Activated naive CD4-positive, alpha-beta T cell treated with anti-CD3 and anti-CD28 coated beads, Interleukin-2, amount 50 U/mL, for 24 hours (primary cell): ENCODE results near the gene TFDP1.
A peak's percentile ranks its signal among the peaks of the same experiment; 100 is the strongest.
"Not testable (repeated sequence)": the region's sequence is repeated elsewhere in the genome, so short reads cannot be mapped to it uniquely, and the experiment has no call there.

Source experiments
- H3K27ac Mint-ChIP-seq: one replicate; pipeline ENCODE4 v1.8.0; 2021; ENCODE audit warnings: mild to moderate bottlenecking, mixed read lengths
- H3K27me3 Mint-ChIP-seq: one replicate; pipeline ENCODE4 v1.8.0; 2021; ENCODE audit warnings: mixed read lengths
- H3K36me3 Mint-ChIP-seq: one replicate; pipeline ENCODE4 v1.8.0; 2021; ENCODE audit warnings: mixed read lengths
- H3K4me1 Mint-ChIP-seq: one replicate; pipeline ENCODE4 v1.8.0; 2021; ENCODE audit warnings: mixed read lengths
- H3K4me3 Mint-ChIP-seq: one replicate; pipeline ENCODE4 v1.8.0; 2021; ENCODE audit warnings: mild to moderate bottlenecking, mixed read lengths
- H3K9me3 Mint-ChIP-seq: one replicate; pipeline ENCODE4 v1.8.0; 2021; ENCODE audit warnings: mixed read lengths

TFDP1 gene

DNA sequence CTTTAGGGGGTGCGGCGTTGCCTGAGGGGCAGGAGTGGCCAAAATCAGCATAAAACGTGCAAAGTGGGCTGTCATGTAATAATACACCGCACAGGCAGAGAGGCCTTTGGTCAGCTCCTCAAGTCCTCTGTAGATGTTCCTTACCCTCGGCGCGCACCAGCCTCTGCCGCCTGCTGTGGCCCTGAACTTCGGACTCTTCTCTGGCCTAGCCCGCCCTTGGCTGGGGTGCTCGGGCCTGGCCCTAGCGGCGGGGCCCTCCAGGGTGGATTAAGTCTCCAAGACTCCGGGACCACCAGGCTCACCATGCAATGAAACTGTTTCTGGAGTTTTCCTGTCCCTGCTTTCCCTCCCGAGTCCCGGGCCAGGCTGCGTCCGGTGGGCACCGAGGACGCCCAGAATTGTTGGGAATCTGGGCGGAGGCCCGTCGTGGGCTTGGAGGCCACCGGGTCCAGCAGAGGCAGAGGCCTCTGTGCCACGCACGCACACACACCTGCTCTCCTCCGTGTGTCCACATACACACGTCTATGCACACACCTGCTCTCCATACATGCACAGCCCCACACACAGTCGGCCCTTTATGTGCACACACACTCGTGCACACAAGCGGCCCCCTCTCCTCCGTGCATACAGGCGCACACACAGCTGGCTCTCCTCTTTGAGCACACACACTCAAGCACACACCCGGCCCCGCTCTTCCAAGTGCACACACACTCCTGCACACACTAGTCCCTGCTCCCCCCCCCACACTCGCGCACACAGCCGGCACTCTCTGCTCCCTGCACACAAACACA, 1.5 kb upstream of the TFDP1 start:
- H3K27ac Mint-ChIP-seq, result no peak overlapping the region
- H3K36me3 Mint-ChIP-seq, result peaks cover 3% of the 10 kb centered on the region
- no peaks in the 10 kb centered on the region for H3K9me3 Mint-ChIP-seq
- no peaks in the 10 kb centered on the region for H3K27me3 Mint-ChIP-seq
- H3K4me1 Mint-ChIP-seq, result peaks cover 24% of the 10 kb centered on the region
- H3K4me3 Mint-ChIP-seq, result peak overlapping the region; percentile 74

DNA sequence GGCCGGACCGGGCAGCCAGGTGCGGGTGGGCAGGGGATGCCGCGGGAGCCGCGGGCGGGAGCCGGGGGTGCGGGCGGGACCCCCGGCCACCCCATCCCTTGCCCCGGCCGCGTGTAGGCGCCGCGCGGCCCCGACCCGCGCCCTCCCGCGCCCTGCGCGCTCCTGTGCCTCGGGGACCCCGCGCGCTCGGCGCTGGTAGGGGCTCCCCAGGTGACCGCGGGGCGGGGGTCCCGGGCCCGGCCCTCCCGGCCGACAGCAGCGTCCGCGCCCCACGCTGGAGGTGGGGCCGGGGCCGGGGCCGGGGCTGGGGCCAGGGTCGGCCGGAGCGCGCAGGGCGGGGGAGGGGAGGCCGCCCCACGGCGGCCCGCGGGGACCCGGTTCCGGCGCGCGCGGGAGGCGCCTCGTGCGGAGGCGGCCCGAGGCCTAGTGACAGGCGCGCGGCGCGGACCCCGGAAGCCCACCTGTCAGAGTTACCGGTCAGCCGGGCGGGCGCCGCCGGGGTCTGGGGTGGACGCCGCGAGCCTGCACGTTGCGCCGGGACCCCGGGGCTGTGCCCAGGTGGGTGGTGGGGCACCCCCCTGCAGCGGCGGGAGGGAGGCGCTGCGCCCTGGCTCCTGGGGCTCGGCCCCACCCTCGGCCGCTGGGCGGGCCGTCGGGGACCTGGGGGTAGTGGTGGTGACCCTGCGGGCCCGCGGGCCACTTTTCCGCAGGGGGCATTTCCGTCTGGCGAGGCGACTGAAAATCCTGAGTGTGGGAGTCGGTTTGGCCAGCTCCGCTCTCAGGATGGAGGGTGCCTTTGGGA, 518 bp downstream of the TFDP1 start:
- H3K27ac Mint-ChIP-seq, result peak overlapping the region; percentile 88
- H3K4me3 Mint-ChIP-seq, result peak overlapping the region; percentile 92
- H3K27me3 Mint-ChIP-seq, result no peaks in the 10 kb centered on the region
- H3K4me1 Mint-ChIP-seq, result peaks cover 34% of the 10 kb centered on the region
- no peaks in the 10 kb centered on the region for H3K9me3 Mint-ChIP-seq
- peaks cover 3% of the 10 kb centered on the region for H3K36me3 Mint-ChIP-seq

- H3K4me1 Mint-ChIP-seq, result peaks cover 34% of the 10 kb centered on the region
- H3K27ac Mint-ChIP-seq, result peak overlapping the region; percentile 88
- no peaks in the 10 kb centered on the region for H3K27me3 Mint-ChIP-seq
- H3K9me3 Mint-ChIP-seq, result no peaks in the 10 kb centered on the region
- peak overlapping the region; percentile 92 for H3K4me3 Mint-ChIP-seq
- peaks cover 3% of the 10 kb centered on the region for H3K36me3 Mint-ChIP-seq
Observed at GRCh38 chr13:113585896-113586295, 1.3 kb downstream of the TFDP1 start.

DNA sequence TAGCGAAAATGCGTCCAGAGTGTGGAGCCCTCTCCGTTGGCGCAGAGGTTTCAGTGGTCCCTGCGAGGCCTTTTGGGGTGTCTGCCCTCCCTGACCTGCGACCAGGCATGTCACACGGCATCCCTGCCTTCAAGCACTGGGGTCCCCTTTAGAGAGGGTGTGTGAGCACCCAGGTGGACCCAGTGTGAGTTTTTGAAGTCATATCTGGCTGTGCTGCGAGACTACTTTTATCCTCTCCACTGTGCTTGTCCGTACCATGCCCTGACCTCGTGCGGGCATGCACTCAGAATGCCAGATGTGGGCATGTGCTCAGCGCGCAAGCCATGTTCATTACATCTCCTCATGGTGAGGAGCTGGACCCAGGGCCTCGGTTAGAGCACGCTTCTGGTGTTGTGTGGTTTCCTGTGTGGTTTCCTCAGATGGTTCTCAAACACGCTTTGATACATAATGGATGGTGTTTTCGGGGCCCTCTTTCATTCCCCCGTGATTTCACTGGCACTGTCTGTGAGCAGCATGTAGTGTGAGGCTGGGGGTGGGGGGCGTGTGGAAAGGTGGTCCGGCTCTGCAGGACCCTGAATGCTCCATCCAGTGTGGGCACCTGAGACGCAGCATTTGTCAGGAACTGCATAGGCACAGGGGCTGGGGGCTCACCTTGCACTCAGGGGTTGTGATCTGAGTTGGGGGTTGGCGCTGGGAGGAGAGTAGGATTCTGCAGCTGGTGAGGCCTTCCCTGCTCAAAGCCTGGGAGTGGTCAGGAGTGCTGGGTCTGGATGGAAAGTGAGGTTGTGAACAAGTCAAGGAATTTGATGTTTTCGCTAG, 2.3 kb downstream of the TFDP1 start:
- Mint-ChIP-seq H3K27ac (no peak overlapping the region), H3K36me3 (peaks cover 6% of the 10 kb centered on the region), H3K9me3 (no peaks in the 10 kb centered on the region), H3K27me3 (no peaks in the 10 kb centered on the region), H3K4me1 (peaks cover 40% of the 10 kb centered on the region), H3K4me3 (peak overlapping the region; percentile 92)

- no peak overlapping the region for H3K4me3 Mint-ChIP-seq
- H3K4me1 Mint-ChIP-seq, result peaks cover 41% of the 10 kb centered on the region
Observed at GRCh38 chr13:113588394-113589111, 4.0 kb downstream of the TFDP1 start.

DNA sequence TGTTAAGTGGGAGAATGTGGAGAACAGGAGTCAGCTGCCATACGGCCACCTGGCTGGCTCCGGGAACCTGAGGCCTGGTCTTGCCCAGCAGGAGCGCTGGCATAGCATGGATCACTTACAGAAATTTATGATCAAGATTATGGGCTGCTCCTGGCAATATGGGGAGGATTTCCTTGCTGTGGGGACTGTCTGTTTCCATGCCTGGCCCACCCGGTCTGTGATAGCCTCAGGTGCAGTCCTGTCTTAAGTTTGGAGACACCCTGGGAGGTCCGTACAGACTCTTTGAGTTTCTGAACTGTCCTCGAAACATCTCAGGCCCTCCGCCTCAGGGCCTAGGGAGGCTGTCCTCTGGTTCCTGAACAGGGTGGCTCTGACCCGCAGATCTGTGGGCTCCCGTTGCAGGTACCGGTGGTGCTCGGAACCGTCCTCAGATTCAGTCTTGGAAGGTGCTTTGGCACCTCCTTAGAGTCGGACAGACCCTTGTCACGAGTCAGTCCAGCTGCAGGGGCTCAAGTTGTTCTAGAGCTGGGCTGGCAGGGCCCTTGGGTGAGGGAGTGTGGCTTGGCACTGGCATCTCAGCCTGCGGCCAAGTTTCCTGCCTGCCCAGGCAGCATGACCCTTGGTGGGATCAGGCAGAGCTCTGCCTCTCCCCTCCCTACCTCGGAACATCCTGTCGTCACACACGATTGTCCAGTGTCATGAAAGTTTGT, 4.9 kb downstream of the TFDP1 start:
- peaks cover 6% of the 10 kb centered on the region for H3K36me3 Mint-ChIP-seq
- H3K4me3 Mint-ChIP-seq, result no peak overlapping the region
- H3K27me3 Mint-ChIP-seq, result no peaks in the 10 kb centered on the region
- H3K9me3 Mint-ChIP-seq, result no peaks in the 10 kb centered on the region
- H3K27ac Mint-ChIP-seq, result no peak overlapping the region
- H3K4me1 Mint-ChIP-seq, result peaks cover 41% of the 10 kb centered on the region

More at GRCh38 chr13:113588394-113589111, 4.0 kb downstream of the TFDP1 start:
- Mint-ChIP-seq H3K27me3 (no peaks in the 10 kb centered on the region), H3K36me3 (peaks cover 6% of the 10 kb centered on the region), H3K9me3 (no peaks in the 10 kb centered on the region), H3K27ac (no peak overlapping the region)

DNA sequence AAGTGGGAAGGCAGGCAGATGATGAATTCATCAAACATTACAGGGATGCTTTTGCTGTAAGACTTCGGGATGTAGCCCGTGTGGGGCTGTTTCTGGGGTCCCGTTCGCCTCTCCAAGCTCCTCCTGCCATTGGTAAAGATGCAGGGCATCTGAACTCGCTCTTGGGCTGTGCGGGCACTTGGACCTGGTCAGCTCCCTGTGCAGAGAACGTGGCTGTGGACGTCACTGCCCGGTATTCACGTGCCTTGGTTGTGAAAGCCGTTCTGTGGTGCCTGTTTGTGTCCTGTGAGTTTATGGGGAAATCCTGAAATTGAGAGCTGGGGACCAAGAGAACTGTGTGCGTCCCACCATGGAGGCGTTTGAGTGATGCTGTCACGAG, 5.4 kb downstream of the TFDP1 start:
- H3K4me1 Mint-ChIP-seq, result peaks cover 44% of the 10 kb centered on the region
- H3K36me3 Mint-ChIP-seq, result peaks cover 9% of the 10 kb centered on the region
- H3K27me3 Mint-ChIP-seq, result no peaks in the 10 kb centered on the region
- no peak overlapping the region for H3K27ac Mint-ChIP-seq
- no peak overlapping the region for H3K4me3 Mint-ChIP-seq
- H3K9me3 Mint-ChIP-seq, result no peaks in the 10 kb centered on the region

GRCh38 chr13:113591750-113592149, 7.2 kb downstream of the TFDP1 start:
- no peak overlapping the region for H3K4me3 Mint-ChIP-seq
- H3K36me3 Mint-ChIP-seq, result peaks cover 9% of the 10 kb centered on the region
- H3K27me3 Mint-ChIP-seq, result no peaks in the 10 kb centered on the region
- H3K4me1 Mint-ChIP-seq, result peaks cover 31% of the 10 kb centered on the region
- peak overlapping the region; percentile 51 for H3K27ac Mint-ChIP-seq
- no peaks in the 10 kb centered on the region for H3K9me3 Mint-ChIP-seq

DNA sequence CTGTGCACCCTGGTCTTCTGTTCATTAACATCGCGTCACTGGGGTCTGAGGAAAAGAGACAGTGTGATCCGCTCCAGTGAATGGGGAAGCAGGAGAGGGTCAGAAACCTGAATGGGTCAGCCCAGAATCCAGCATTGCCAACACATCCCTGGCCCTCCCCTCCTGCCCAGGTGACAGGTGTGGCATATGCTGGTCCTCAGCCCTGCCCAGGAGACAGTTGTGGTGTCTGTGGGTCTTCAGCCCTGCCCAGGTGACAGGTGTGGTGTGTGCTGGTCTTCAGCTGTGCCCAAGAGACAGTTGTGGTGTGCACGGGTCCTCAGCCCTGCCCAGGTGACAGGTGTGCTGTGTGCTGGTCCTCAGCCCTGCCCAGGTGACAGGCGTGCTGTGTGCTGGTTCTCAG, 8.0 kb downstream of the TFDP1 start:
- Mint-ChIP-seq H3K27ac (no peak overlapping the region), H3K9me3 (no peaks in the 10 kb centered on the region), H3K4me3 (no peak overlapping the region), H3K4me1 (peaks cover 25% of the 10 kb centered on the region), H3K36me3 (peaks cover 7% of the 10 kb centered on the region), H3K27me3 (no peaks in the 10 kb centered on the region)

GRCh38 chr13:113594066-113594821, 9.7 kb downstream of the TFDP1 start:
- Mint-ChIP-seq H3K36me3 (peaks cover 13% of the 10 kb centered on the region), H3K4me1 (peaks cover 16% of the 10 kb centered on the region)
- not testable (repeated sequence) for H3K9me3 Mint-ChIP-seq, H3K27ac Mint-ChIP-seq, H3K27me3 Mint-ChIP-seq, H3K4me3 Mint-ChIP-seq

- no peaks in the 10 kb centered on the region for H3K27me3 Mint-ChIP-seq
- H3K36me3 Mint-ChIP-seq, result peaks cover 17% of the 10 kb centered on the region
- H3K9me3 Mint-ChIP-seq, result no peaks in the 10 kb centered on the region
- no peak overlapping the region for H3K27ac Mint-ChIP-seq
- peaks cover 16% of the 10 kb centered on the region for H3K4me1 Mint-ChIP-seq
- no peak overlapping the region for H3K4me3 Mint-ChIP-seq
Observed at GRCh38 chr13:113595131-113595530, 10.6 kb downstream of the TFDP1 start.

- Mint-ChIP-seq H3K4me1 (peaks cover 20% of the 10 kb centered on the region), H3K4me3 (no peak overlapping the region), H3K36me3 (peaks cover 14% of the 10 kb centered on the region), H3K9me3 (no peaks in the 10 kb centered on the region), H3K27ac (no peak overlapping the region), H3K27me3 (no peaks in the 10 kb centered on the region)
Observed at GRCh38 chr13:113596321-113597200, 12.0 kb downstream of the TFDP1 start.

- Mint-ChIP-seq H3K9me3 (no peaks in the 10 kb centered on the region), H3K4me3 (no peak overlapping the region), H3K36me3 (peaks cover 14% of the 10 kb centered on the region), H3K27me3 (no peaks in the 10 kb centered on the region), H3K27ac (no peak overlapping the region), H3K4me1 (peaks cover 22% of the 10 kb centered on the region)
Observed at GRCh38 chr13:113597391-113598080, 13.0 kb downstream of the TFDP1 start.
